Transverse colon (tissue), 3 donors: ENCODE data around the gene CACNA1C.

Experiments
- CTCF ChIP-seq, 5 experiments: fragments of 200-600 bp in 3 of 5; fragments of 450-650 bp in 2 of 5; sonication (generic) in 3 of 5; IDR thresholded peaks; 1 replicate in 2 of 5; 2 replicates in 3 of 5; pipeline ENCODE4 v1.5.1; 2016 to 2017; ENCODE audit warnings: antibody characterized with exemption in 5 of 5, inconsistent platforms in 3 of 5, mild to moderate bottlenecking in 2 of 5, moderate library complexity in 1 of 5
- EP300 ChIP-seq: sonication (generic); formaldehyde crosslinking; IDR thresholded peaks from one replicate; pipeline ENCODE4 v1.6.1; 2017; ENCODE audit warnings: antibody characterized with exemption, low read depth

GRCh38 chr12:2108975-2109671 lies 56.3 kb downstream of the CACNA1C start:
- TF ChIP-seq CTCF (IDR thresholded peaks at IDR 0.05) (no peak), EP300 (no peak)
